ENCODE data around the gene STRAP.

DNA sequence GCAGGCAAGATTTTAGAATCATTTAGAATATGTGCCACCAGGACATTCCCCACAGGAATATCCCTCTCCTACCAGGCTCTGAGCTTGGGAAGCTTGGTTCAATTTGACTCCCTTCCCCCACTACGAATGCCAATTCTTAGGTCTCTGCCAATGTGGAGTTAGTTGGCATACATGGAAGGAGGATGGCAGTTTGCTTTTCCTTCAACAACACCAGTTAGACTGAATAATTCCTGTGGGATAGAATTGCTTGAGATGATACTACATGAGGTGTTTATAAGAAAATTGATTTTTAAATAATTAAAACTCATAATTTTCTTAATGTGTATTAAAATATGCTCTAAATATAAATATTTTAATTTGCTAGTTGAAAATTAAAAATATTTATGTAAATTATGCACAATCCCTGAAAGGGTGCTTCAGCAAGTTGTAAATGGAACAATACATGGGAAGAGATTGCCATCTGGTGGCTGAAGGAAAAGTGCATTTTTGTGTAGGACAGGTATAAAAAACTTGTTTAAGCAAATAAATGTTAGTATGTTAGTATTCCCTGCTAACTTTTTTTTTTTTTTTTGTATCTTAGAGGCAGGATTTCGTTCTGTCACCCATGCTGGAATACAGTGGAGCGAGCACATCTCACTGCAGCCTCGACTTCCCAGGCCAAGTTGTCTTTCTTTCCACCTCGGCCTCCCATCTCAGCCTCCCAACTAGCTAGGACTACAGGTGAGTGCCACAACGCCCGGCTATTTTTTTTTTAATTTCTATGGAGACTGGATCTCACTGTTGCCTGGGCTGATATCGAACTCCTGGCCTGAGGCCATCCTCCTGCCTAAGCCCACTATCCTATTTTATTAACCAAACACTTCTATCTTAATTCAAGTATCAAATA is 25.8 kb upstream of the STRAP start:
- TF ChIP-seq, protein P1, sequence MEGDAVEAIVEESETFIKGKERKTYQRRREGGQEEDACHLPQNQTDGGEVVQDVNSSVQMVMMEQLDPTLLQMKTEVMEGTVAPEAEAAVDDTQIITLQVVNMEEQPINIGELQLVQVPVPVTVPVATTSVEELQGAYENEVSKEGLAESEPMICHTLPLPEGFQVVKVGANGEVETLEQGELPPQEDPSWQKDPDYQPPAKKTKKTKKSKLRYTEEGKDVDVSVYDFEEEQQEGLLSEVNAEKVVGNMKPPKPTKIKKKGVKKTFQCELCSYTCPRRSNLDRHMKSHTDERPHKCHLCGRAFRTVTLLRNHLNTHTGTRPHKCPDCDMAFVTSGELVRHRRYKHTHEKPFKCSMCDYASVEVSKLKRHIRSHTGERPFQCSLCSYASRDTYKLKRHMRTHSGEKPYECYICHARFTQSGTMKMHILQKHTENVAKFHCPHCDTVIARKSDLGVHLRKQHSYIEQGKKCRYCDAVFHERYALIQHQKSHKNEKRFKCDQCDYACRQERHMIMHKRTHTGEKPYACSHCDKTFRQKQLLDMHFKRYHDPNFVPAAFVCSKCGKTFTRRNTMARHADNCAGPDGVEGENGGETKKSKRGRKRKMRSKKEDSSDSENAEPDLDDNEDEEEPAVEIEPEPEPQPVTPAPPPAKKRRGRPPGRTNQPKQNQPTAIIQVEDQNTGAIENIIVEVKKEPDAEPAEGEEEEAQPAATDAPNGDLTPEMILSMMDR (IDR thresholded peaks at IDR 0.05), result peak; percentile 37 to 94 (median 76)
- no peak for TF ChIP-seq POLR2A (IDR thresholded peaks at IDR 0.05)
